GM21526 (cell line): ENCODE results near the gene FAM50B.

ENCODE experiments used
- ATAC-seq: cut with Tn5 transposase; IDR thresholded peaks from one replicate; pipeline ENCODE4 v1.9.1; 2021; ENCODE audit warnings: moderate library complexity; ENCODE audit not compliant: unreplicated experiment, low FRiP score

FAM50B gene, protein sequence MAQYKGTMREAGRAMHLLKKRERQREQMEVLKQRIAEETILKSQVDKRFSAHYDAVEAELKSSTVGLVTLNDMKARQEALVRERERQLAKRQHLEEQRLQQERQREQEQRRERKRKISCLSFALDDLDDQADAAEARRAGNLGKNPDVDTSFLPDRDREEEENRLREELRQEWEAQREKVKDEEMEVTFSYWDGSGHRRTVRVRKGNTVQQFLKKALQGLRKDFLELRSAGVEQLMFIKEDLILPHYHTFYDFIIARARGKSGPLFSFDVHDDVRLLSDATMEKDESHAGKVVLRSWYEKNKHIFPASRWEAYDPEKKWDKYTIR

DNA sequence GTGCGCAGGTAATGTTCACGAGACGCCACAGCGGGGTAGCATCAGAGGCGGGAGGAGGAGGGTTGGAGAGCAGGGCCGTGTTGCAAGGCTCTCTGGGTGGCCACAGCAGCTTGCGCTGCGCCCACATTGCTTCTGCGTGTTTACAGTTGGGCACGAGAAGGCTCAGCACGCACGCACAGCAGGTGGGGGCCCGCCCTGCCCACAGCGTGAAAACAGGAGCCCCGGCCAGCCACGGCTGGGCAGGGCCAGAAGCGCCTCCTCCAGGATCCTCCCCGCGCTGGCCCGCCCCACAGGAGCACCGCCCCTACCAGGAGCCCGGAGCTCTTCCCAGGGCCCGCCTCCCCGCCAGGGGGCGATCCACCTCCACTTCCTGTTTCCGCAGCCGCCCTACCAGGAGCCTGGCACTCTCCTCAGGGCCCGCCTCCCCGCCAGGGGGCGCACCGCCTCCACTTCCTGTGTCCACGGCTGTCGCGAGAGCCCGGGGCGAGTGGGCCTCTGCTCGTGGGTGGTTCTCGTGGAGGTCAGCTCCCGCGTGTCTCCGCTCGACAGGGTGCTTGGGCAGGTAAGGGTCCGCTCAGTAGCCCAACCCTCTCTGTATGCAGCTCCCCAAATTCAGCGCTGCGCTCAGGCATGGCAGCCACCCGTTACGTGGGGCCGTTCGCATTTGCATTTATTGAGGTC lies at the start of gene FAM50B:
Gene FAM50B (plus strand): TSS at position 449 of the 681 bp plus-strand sequence. CDS start 439 bp downstream, outside the sequence.
- peak; percentile 89 for ATAC-seq

DNA sequence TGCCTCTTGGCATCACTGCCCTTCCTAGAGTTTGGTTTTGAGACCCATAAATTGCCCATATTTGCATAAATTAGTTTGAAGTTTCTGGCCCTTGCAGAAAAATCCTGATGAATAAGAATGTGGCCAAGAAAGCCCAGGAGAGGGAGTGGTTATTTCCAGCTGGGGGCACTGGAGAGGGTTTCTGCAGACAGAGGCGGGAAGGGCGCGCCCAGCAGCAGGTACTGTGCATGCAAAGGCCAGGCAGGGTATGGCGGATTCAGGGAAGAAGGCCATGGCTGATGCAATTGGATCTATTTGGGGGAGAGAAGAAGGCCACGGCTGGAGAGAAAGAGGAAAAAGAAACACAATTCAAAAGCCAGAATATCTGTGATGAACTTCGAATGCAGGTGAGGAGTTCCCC lies 49.5 kb upstream of the FAM50B start:
- ATAC-seq = no peak

DNA sequence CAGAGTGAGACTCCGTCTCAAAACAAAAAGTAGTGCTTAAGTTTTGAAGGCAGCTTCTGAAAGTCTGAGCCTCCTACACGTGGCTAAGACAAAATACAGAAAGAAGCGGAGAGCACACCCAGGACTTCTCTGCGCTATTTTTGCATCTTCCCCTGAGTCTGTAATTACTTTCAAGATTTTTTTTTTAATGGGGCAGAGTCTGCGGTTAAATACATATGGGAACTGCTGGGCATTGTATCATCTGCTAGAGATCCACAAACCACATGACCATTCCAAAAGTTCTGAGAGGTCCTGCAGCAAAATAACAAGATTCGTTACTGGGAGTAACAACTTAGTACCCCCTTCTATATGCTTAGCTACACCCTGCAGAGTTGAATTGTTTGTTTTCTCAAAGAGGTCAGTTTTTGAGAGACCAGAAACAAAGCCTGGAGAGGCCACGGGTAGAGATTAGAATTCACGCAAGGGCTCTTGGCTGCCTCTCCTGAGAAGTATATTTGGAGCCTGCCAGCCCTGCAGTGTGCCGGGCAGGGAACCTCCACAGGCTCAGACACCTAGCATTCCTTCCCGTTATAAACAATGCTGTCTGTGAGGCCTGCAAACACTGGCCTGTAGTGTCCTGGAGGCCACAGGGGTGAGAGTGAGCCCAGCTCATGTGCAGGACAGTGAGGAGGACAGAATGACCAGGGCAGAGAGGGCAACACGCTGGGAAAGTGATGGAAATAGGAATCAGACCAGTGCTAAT lies 48.2 kb upstream of the FAM50B start:
- ATAC-seq = no peak

DNA sequence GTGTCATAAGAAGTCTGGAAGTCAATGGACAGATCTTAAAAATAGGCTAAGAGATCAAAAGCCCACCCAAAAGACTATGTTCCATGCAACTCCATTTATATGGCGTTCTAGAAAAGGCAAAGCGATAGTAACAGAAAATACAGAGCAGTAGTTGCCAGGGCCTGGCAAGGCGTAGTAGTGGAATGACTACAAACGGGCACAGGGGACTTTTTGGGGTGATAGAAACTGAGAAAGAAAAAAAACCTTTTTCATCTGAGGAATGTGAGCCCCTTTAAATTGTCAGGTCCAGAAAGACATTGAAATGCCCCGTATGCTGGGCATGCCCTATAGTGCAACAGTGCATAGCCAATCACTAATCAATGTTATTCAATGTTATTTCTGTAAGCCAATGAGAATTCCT lies 47.2 kb upstream of the FAM50B start:
- ATAC-seq = no peak

DNA sequence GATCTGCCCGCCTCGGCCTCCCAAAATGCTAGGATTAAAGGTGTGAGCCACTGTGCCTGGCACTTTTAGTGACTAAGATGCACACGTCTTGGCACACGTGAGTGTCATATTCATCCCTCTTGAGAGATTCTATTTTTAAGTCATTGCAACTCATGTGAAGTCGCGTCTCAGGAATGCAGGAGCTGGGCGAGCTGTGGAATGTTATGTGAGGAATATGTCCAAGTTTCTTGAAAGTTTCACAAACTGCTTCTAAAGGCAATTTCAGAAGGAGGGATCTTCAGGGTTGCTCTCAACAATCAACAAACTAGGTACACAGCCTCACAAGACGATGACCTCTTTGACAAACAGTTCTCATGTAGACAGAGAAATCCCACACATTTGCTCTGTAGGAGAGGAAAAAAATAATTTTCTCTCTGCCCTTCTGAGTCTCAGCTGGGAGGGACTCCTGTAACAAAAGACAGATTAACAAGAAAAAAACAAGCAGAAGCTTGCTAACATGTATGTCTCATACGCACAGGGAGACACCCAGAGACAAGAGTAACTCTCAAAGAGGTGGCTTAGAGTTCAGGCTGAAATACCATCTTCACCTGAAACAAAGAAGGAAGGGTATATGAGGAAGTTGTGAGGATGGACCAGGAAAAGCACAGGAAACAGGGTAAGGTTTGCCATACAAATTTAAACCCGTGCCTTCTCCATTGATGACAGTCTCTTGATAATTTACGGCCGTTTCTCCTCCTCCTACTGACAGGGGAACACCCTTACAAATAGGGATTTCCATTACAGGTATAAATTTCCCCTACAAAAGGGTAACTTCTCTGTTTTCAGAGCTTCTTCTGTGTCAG lies 45.3 kb upstream of the FAM50B start:
- ATAC-seq = no peak

DNA sequence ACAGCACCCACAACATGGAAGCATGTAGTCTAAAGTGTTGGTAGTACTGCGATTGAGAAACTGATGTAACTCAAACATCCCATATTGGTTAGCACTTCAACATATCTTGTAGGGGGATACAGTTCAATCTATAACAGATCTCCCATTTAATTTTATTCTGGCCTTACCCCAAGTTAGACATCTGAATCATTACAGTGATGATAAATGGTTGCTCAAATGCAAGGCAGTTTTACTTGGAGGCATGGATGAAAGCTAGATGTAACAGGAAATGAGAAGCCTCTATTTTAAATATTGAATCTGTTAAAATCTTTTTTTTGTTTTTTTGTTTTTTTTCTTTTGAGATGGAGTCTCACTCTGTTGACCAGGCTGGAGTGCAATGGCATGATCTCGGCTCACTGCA lies 44.2 kb upstream of the FAM50B start:
- no peak for ATAC-seq

DNA sequence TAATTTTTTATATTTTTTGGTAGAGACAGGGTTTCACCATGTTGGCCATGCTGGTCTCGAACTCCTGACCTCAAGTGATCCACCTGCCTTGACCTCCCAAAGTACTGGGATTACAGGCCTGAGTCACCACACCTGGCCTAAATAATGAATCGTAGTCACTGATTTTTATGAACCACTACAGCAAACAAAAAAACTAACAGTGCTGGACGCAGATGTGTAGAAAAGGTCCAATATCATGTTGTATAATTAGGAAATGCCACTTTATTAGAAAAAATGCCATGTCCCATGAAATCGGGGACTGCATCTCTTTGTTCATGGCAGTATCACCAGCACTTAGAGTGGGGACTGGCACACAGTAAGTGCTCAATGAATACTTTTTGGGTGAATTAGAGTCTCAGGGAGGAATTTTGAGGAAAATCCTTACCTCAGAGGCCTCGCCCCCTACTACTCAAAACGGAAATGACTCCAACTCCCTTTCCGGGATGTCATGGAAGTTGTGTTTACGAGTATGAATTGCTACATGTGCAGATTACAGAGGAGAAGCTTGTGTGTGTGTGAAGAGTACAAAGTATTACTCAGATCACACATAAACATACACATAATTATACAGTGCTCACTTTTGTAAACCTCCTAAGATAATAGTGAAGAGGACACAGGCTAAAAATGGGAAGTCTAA lies 43.6 kb upstream of the FAM50B start:
- no peak for ATAC-seq

DNA sequence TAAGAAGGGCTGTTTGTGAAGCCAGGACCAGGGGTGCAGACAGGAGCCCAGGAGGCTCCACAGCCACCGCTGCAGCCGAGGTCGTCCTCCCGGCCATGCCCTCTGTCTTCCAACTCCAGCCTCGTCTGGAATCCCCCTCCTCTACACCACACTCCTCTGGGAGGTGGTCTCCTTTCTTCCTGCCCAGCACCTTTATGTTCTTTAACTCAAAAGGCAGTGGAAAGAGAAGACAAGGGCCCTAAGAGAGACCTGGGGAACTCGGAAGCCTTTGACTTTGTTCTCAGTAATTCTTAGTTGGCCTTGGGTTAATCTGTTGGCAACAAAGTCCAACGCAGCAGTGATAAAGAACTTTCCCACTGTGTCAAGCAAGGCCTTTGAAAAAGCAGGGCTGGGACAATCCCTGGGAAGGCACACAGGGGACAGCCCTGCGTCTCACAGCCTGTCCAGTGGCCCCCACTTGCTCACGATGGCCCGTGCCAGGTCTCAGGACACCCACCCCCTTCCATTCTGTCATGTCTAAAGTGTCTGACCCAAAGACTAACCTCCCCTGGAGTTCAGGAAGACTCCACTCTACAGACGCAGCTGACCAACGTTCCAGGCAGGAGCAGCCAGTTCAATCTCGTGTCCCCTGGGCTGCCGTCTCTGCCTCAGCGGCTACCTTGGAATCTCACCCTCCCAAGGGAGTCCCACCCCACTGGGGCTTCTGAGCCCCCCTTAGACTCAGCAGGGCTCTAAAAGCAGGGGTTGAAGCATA lies 42.8 kb upstream of the FAM50B start:
- no peak for ATAC-seq

DNA sequence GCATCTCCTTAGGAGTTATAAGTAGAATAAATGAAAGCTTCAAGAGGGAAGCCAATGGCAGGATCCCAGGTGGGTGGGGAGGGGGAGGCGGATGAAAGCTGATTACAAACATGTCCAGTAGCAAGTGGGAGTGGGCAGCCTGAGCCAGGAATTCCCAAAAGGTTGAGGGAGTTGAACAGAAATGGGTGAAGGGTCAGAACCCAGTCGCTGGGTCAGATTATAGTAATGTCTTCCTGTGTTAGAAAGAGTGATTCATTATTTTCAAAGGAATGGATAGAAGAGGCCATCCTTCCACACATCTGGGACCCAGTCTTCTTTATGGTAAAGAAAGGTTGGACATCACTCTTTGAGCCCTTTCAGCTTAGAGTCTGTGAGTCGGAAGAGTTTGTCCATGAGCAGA lies 41.0 kb upstream of the FAM50B start:
- ATAC-seq = no peak

DNA sequence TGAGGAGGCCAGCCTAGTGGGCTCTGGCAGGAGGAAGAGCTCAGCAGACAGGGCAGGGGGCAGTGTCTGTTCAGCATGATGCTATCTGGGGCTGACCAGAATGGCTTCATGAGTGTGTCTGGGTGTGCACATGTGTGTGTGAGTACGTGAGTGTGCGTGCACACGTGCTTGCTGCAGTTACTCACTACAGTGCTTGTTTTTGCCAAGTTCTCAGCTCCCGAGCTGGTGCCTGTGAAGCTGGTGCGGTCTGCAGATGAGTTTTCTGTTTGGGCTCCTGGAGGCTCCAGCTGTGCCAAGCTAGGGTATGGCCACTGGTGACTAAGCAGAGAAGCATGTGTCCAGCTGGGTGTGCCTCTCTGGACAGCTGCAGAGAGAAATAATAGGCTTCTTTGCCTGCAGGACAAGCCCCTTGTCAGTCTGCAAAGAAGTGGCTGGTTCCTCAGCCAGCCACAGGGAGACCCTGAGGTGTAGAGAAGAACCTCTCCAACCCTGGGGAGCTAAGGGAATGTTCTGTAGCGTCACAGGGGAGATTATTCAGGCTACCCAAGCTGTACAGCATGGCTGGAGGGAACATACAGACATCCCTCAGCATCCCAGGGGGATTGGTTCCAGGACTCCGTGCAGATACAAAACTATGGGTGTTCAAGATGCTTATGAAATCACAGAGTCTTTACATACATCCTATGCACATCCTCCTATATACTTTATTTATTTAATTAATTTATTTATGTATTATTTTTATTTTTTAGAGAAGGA lies 40.2 kb upstream of the FAM50B start:
- no peak for ATAC-seq

DNA sequence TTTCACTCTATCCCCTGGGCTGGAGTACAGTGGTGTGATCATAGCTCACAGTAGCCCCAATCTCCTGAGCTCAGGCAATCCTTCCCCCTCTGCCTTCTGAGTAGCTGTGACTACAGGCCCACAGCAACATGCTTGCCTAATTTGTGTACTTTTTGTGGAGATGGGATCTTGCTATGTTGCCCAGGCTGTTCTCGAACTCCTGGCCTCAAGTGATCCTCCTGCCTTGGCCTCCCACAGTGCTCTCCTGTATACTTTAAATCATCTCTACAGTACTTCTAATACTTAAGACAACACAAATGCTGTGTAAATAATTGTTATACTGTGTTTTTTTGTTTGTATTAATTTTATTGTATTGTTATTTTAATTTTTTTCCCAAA lies 39.7 kb upstream of the FAM50B start:
- ATAC-seq = no peak

DNA sequence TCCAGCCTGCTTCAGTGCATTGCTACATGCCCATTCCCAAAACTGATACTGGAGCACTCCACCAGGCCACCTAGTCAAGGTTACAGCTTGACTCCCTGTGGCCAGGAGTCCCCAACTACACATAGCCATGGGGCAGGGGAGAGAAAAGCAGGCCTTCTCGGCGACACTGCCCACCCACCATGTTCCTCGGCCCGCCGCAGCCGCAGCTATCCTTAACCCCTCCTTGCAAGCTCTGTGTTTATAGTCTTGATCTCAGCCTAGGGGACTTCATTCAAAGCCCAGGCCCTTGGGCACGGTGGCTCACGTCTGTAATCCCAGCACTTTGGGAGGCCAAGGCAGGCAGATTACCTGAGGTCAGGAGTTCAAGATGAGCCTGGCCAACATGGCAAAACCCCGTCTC lies 39.2 kb upstream of the FAM50B start:
- ATAC-seq = no peak

DNA sequence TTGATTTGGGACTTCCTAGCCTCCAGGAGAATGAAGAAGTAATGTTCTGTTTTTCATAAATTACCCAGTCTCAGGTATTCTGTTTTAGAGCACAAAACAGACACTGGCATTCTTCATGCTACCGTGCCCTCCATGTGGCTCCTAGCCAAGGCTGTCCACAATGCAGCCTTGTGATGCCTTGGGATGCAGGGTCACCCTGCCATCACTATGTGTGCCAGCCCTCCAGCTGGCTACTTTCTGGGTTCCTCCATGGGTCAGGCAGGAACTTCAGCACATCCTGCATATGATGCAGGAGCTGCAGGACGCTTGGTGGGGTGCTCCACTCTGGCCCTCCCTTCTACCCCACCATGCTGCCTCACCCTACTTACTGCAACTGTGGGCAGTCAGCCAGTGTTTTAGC lies 38.0 kb upstream of the FAM50B start:
- ATAC-seq = no peak

DNA sequence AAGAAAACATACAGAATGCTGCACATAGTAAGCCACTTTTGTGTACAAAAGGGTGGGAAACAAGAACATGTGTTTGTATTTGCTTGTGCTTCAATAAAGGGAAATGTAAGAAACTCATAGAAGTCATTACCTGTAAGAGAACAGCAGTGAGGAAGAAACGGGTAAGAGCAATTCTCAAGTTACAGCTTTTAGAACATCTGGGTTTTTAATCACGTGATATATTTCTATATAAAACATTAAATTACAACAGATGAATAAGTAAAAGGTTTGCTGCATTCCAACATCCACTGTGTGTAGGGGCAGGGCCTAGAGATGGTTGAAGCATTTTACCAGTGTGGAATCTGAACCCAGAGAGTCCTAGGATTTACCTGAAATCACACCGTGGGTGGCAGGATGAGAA lies 36.6 kb upstream of the FAM50B start:
- ATAC-seq = no peak

DNA sequence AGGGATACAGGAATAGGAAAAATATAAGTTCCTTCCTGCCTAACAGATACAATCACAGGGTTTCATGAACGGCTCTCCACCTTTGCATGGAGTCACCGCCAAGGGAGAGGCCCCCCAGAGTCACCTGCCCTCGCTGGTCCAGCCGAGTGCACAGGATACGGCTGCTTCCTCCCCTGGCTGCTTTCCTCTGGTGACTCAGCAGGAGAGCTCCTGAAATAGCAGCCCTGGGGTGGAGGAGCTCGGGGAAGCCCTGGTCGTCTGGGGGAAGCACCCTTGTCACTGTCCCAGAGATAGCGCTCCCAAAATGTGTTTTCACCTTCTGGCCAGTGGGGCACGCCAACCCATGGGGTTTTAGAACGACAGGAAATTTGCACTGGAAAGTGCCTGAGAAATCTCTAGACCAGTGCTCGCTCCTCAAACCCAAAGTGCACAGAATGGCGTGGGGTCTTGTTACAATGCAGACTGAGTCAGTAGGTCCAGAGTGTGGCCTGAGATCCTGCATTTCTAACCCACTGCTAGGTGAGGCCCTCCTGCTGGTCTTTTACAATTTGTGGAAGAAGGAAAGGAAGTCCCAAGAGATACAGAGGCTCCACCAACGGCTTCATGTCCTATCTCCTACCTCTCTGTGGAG lies 35.9 kb upstream of the FAM50B start:
- no peak for ATAC-seq

DNA sequence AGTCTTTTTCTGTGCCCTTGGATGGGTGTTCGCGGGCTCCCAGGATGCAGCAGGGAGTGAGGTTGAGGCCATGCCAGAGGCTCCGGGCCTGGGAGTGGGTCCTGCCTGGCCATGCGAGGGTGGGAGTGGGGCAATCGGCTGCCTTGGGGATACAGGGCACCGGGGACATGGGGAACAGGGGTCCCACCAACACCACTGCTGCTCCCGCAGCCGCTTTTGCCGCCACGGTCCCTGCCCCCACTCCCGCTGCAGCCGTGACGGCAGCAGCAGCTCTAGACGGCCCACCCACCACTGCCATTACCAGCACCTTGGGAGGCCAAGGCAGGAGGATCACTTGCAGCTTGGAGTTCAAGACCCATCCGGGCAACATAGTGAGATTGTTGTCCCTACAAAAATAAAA lies 35.3 kb upstream of the FAM50B start:
- ATAC-seq = no peak

DNA sequence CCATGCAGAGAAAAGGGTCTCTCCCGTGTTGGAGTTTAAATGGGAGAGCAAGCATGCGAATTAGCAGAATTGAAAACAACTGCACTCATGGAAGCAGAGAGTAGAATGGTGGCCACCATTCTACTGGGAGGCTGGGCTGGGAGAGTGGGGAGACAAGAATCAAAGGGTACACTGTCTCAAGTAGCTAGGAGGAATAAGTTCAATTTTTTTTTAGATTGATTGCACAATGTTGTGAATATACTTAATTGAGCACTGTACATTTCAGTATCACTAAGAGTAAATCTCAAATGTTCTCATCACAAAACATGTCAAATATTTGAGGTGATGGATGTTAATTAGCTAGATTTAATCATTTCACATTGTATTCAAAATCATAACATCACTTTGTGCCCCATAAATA lies 34.6 kb upstream of the FAM50B start:
- no peak for ATAC-seq

DNA sequence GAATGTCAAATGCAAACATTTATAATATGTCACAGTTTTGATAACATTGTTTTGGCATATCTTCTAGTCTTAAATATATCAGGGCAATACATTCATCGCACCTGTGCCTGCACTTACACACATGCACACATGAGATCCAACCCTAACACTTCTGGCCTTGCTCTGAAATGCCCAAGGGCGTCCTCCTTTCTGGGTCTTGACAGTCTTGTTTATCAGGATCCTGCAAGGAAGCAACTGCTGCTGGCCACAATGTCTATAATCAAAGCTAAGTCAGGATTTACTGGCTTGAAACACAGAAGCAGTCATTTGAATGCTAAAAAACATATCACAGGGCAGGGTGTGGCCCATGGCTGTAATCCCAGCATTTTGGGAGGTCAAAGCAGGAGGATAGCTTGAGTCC lies 32.9 kb upstream of the FAM50B start:
- ATAC-seq = no peak
